Measurements from ENCODE around the gene P3H3. TPM values are rescaled to one million over a fixed set of nuclear protein-coding genes. Genes with fewer than 3 reads are reported as not detected.
A peak's percentile ranks its signal among the peaks of the same experiment; 100 is the strongest.

The P3H3 gene
- total RNA-seq, 6 experiments from 2014 or later, result 0.98 to 2.1 (median 1.5) TPM

GRCh38 chr12:6813363-6813762 is 14.8 kb upstream of the P3H3 start:
- H3K9me3 ChIP-seq, result no peaks in the 10 kb centered on the region
- no peak for ATAC-seq
- no peaks in the 10 kb centered on the region for H3K4me1 ChIP-seq
- intact Hi-C loops (cut with DNase I), result no loop called here
- H3K27ac ChIP-seq, result no peak overlapping the region
- 69% methylated on average over 4 of the region's 4 CpGs for WGBS (ENCODE audit: insufficient coverage, low coverage, low lambda C conversion rate, missing lambda C conversion rate)
- H3K36me3 ChIP-seq, result no peaks in the 10 kb centered on the region
- H3K4me3 ChIP-seq, result no peak overlapping the region
- no peaks in the 10 kb centered on the region for H3K27me3 ChIP-seq
- DNase-seq, result no peak
- TF ChIP-seq POLR2A (IDR thresholded peaks at IDR 0.05), result no peak
- no peak for TF ChIP-seq CTCF (IDR thresholded peaks at IDR 0.05)

GRCh38 chr12:6816598-6816997 is 11.6 kb upstream of the P3H3 start:
- H3K27me3 ChIP-seq, result no peaks in the 10 kb centered on the region
- WGBS (ENCODE audit: insufficient coverage, low coverage, low lambda C conversion rate, missing lambda C conversion rate), result 64% methylated on average over 3 of the region's 3 CpGs
- intact Hi-C loops (cut with DNase I), result no loop called here

GRCh38 chr12:6817098-6817497 is 11.1 kb upstream of the P3H3 start:
- no peak for TF ChIP-seq CTCF (IDR thresholded peaks at IDR 0.05)
- TF ChIP-seq POLR2A (IDR thresholded peaks at IDR 0.05), result no peak
- H3K36me3 ChIP-seq, result no peaks in the 10 kb centered on the region
- 64% methylated on average over 5 of the region's 8 CpGs for WGBS (ENCODE audit: insufficient coverage, low coverage, low lambda C conversion rate, missing lambda C conversion rate)
- peaks cover 0 to 5% (median 0%) of the 10 kb centered on the region in 4 donors for H3K4me1 ChIP-seq
- H3K4me3 ChIP-seq, result no peak overlapping the region
- no peaks in the 10 kb centered on the region for H3K27me3 ChIP-seq
- DNase-seq, result no peak
- intact Hi-C loops (cut with DNase I), result no loop called here
- ATAC-seq, result no peak
- no peak overlapping the region for H3K27ac ChIP-seq
- no peaks in the 10 kb centered on the region for H3K9me3 ChIP-seq

More at GRCh38 chr12:6816598-6816997, 11.6 kb upstream of the P3H3 start:
- TF ChIP-seq POLR2A (IDR thresholded peaks at IDR 0.05), result no peak
- no peak overlapping the region for H3K27ac ChIP-seq
- no peak overlapping the region for H3K4me3 ChIP-seq
- ATAC-seq (no peak), DNase-seq (no peak)
- no peaks in the 10 kb centered on the region for H3K36me3 ChIP-seq
- H3K9me3 ChIP-seq, result no peaks in the 10 kb centered on the region
- H3K4me1 ChIP-seq, result no peaks in the 10 kb centered on the region

GRCh38 chr12:6817662-6818157 is 10.5 kb upstream of the P3H3 start:
- peaks cover 0 to 5% (median 0%) of the 10 kb centered on the region in 4 donors for H3K4me1 ChIP-seq
- no peaks in the 10 kb centered on the region for H3K27me3 ChIP-seq
- 83% methylated on average over 20 of the region's 20 CpGs for WGBS (ENCODE audit: insufficient coverage, low coverage, low lambda C conversion rate, missing lambda C conversion rate)
- H3K36me3 ChIP-seq, result no peaks in the 10 kb centered on the region
- H3K27ac ChIP-seq, result no peak overlapping the region
- no peak overlapping the region for H3K4me3 ChIP-seq
- no peak for TF ChIP-seq POLR2A (IDR thresholded peaks at IDR 0.05)
- no peak for TF ChIP-seq CTCF (IDR thresholded peaks at IDR 0.05)
- ATAC-seq (no peak), DNase-seq (no peak)
- no peaks in the 10 kb centered on the region for H3K9me3 ChIP-seq
- intact Hi-C loops (cut with DNase I), result no loop called here

- DNase-seq (no peak), ATAC-seq (peak; percentile 28 to 72 (median 59))
- Histone ChIP-seq H3K27me3 (no peaks in the 10 kb centered on the region), H3K9me3 (no peaks in the 10 kb centered on the region), H3K36me3 (no peaks in the 10 kb centered on the region), H3K4me1 (peaks cover 0 to 5% (median 0%) of the 10 kb centered on the region in 4 donors), H3K4me3 (peak overlapping the region in 1 of 3 donors; percentile 13), H3K27ac (peak overlapping the region in 1 of 3 donors; percentile 44)
- no CpG with 5 or more reads among the region's 10 CpGs for WGBS (ENCODE audit: insufficient coverage, low coverage, low lambda C conversion rate, missing lambda C conversion rate)
- TF ChIP-seq POLR2A (IDR thresholded peaks at IDR 0.05), result no peak
- no peak for TF ChIP-seq CTCF (IDR thresholded peaks at IDR 0.05)
- intact Hi-C loops (cut with DNase I), result no loop called here
These were observed 10.0 kb upstream of the P3H3 start for GRCh38 chr12:6818222-6818621.
